GM12892 (cell line): ENCODE data around the gene MBLAC1.

Experiments used
- POLR2A ChIP-seq: IDR thresholded peaks from 2 replicates; pipeline ENCODE4 v1.6.1; 2011; ENCODE audit warnings: low read depth, low read length, control low read depth
- POLR2AphosphoS5 ChIP-seq: IDR thresholded peaks from 2 replicates; pipeline ENCODE4 v1.6.1; 2011; ENCODE audit warnings: low read depth, low read length, control low read depth

GRCh38 chr7:100090527-100091410 lies 36.0 kb upstream of the MBLAC1 start:
- TF ChIP-seq POLR2A (no peak; the same call in 1 of the 2 replicates), POLR2AphosphoS5 (no peak)
